Keratinocyte (primary cell): Measurements from ENCODE around the gene ZFP1. TPM values are rescaled to one million over a fixed set of nuclear protein-coding genes. Genes with fewer than 3 reads are reported as not detected.

Experiments used
- DNase-seq: peaks from one replicate; pipeline ENCODE4 v3.0.0-alpha.2; 2011; ENCODE audit warnings: low read depth, missing footprints, low spot score
- FAIRE-seq: peaks from 2 replicates; lab custom pipeline; 2011; peaks lifted over from hg19 to GRCh38; lab: Jason Lieb, UNC
- H2AFZ ChIP-seq: 2 replicates; pipeline ENCODE4 v1.6.0; 2012; ENCODE audit warnings: low read length, control low read depth, inconsistent platforms; ENCODE audit not compliant: control insufficient read depth
- H3K27ac ChIP-seq: 2 replicates; pipeline ENCODE4 v1.5.1; 2011; ENCODE audit warnings: low read length; ENCODE audit not compliant: control insufficient read depth, insufficient read depth
- H3K27me3 ChIP-seq: 3 replicates; pipeline ENCODE4 v1.6.0; 2011; ENCODE audit warnings: low read length; ENCODE audit not compliant: control insufficient read depth, insufficient read depth; ENCODE audit errors: extremely low read depth
- H3K36me3 ChIP-seq, 2 experiments: 2 replicates in 1 of 2; 3 replicates in 1 of 2; pipeline ENCODE4 v1.5.1; 2011; ENCODE audit warnings: low read length in 2 of 2, mild to moderate bottlenecking in 1 of 2; ENCODE audit not compliant: control insufficient read depth in 2 of 2, insufficient read depth in 2 of 2; ENCODE audit errors: extremely low read depth in 1 of 2
- H3K4me1 ChIP-seq: 3 replicates; pipeline ENCODE4 v1.5.1; 2011; ENCODE audit warnings: low read length; ENCODE audit not compliant: control insufficient read depth, insufficient read depth; ENCODE audit errors: extremely low read depth
- H3K4me2 ChIP-seq: 3 replicates; pipeline ENCODE4 v1.6.0; 2011; ENCODE audit warnings: low read depth, low read length; ENCODE audit not compliant: control insufficient read depth, insufficient read depth; ENCODE audit errors: extremely low read depth
- H3K4me3 ChIP-seq, 3 experiments: fragments of 200-600 bp in 1 of 3; sonication (generic) in 1 of 3; 2 replicates in 2 of 3; 3 replicates in 1 of 3; pipeline ENCODE4 v1.5.1; 2011 to 2016; ENCODE audit warnings: low read length in 3 of 3, mild to moderate bottlenecking in 3 of 3, control low read depth in 2 of 3, inconsistent platforms in 1 of 3, low read depth in 1 of 3, mixed read lengths in 1 of 3, mixed run types in 1 of 3, moderate library complexity in 1 of 3; ENCODE audit not compliant: control insufficient read depth in 2 of 3, insufficient read depth in 2 of 3; ENCODE audit errors: extremely low read depth in 1 of 3
- H3K79me2 ChIP-seq: 2 replicates; pipeline ENCODE4 v1.6.0; 2012; ENCODE audit warnings: low read length; ENCODE audit not compliant: control insufficient read depth, insufficient read depth
- H3K9ac ChIP-seq: 3 replicates; pipeline ENCODE4 v1.6.0; 2011; ENCODE audit warnings: low read length; ENCODE audit not compliant: control insufficient read depth, insufficient read depth; ENCODE audit errors: extremely low read depth
- H3K9me1 ChIP-seq: 3 replicates; pipeline ENCODE4 v1.6.0; 2011; ENCODE audit warnings: low read length; ENCODE audit not compliant: control insufficient read depth, insufficient read depth; ENCODE audit errors: extremely low read depth
- H3K9me3 ChIP-seq: 2 replicates; pipeline ENCODE4 v1.5.1; 2012; ENCODE audit warnings: low read depth, low read length; ENCODE audit not compliant: control insufficient read depth
- H4K20me1 ChIP-seq: 3 replicates; pipeline ENCODE4 v1.6.0; 2011; ENCODE audit warnings: low read length; ENCODE audit not compliant: control insufficient read depth, insufficient read depth; ENCODE audit errors: extremely low read depth
- CTCF ChIP-seq, 3 experiments: IDR thresholded peaks in 1 of 3; conservative IDR thresholded peaks in 1 of 3; optimal IDR thresholded peaks in 1 of 3; 2 replicates in 2 of 3; 3 replicates in 1 of 3; pipeline versions ENCODE3 to v1.5.1; 2011; ENCODE audit warnings: low read length in 3 of 3, mild to moderate bottlenecking in 3 of 3, moderate library complexity in 2 of 3, control low read depth in 1 of 3, inconsistent platforms in 1 of 3; ENCODE audit not compliant: insufficient read depth in 2 of 3; ENCODE audit errors: extremely low read depth in 1 of 3
- EZH2 ChIP-seq: IDR thresholded peaks from one replicate; pipeline ENCODE4 v1.6.1; 2012; ENCODE audit warnings: inconsistent platforms, mild to moderate bottlenecking, low read length, moderate library complexity
- dilution Hi-C: fragments of 300-500 bp; cut with MboI; formaldehyde crosslinking; loops from one replicate; pipeline ENCODE4 v1.7.0; 2020; ENCODE audit warnings: low sequenced_read_pairs; ENCODE audit not compliant: extremely low pct_ligation_motif_present
- polyA plus RNA-seq, 5 experiments: library from polyadenylated mRNA; depleted of rRNA in 3 of 5; stranded (reverse) in 3 of 5; stranded (forward) in 1 of 5; unstranded in 1 of 5; fragments of >200 nt; gene quantifications; 1 replicate in 1 of 5; 2 replicates in 3 of 5; 3 replicates in 1 of 5; pipeline versions ENCODE4 v1.2.1 to v1.2.3, GENCODE V29; 2011 to 2012; ENCODE audit warnings: missing spikeins in 2 of 5, low read depth in 1 of 5, low replicate concordance in 1 of 5

Gene ZFP1
- polyA plus RNA-seq, 1 donor (not counting 4 experiments of a cell fraction or from before 2014, with no cell fraction given) = 8.6 TPM

- dilution Hi-C loops = no loop called here
- H3K9ac ChIP-seq = no peak overlapping the region
- H3K36me3 ChIP-seq = no peaks in the 10 kb centered on the region
- no peaks in the 10 kb centered on the region for H3K4me1 ChIP-seq
- no peak overlapping the region for H2AFZ ChIP-seq
- H3K27ac ChIP-seq = no peak overlapping the region
- H3K27me3 ChIP-seq = no peaks in the 10 kb centered on the region
- no peaks in the 10 kb centered on the region for H4K20me1 ChIP-seq
- no peak for DNase-seq
- no peaks in the 10 kb centered on the region for H3K79me2 ChIP-seq
- H3K4me2 ChIP-seq = no peak overlapping the region
- peaks cover 12% of the 10 kb centered on the region for H3K9me3 ChIP-seq
- H3K9me1 ChIP-seq = no peaks in the 10 kb centered on the region
- TF ChIP-seq CTCF (optimal IDR thresholded peaks at IDR 0.05 in 1 of 3, IDR thresholded peaks at IDR 0.05 in 1 of 3, conservative IDR thresholded peaks at IDR 0.05 in 1 of 3; ENCODE audit: extremely low read depth in 1 of 3, insufficient read depth in 2 of 3, low read length in 3 of 3) = no peak
- TF ChIP-seq EZH2 = no peak
- H3K4me3 ChIP-seq = no peak overlapping the region
- FAIRE-seq = no peak
These were observed 30.9 kb downstream of the ZFP1 start for GRCh38 chr16:75179208-75179607.

- H3K4me2 ChIP-seq = no peak overlapping the region
- H3K27ac ChIP-seq = no peak overlapping the region
- H4K20me1 ChIP-seq = no peaks in the 10 kb centered on the region
- no peak for FAIRE-seq
- no peaks in the 10 kb centered on the region for H3K4me1 ChIP-seq
- dilution Hi-C loops = no loop called here
- H3K4me3 ChIP-seq = no peak overlapping the region
- no peak overlapping the region for H3K9ac ChIP-seq
- H2AFZ ChIP-seq = no peak overlapping the region
- H3K27me3 ChIP-seq = no peaks in the 10 kb centered on the region
- H3K36me3 ChIP-seq = no peaks in the 10 kb centered on the region
- no peak for TF ChIP-seq EZH2
- TF ChIP-seq CTCF (optimal IDR thresholded peaks at IDR 0.05 in 1 of 3, IDR thresholded peaks at IDR 0.05 in 1 of 3, conservative IDR thresholded peaks at IDR 0.05 in 1 of 3; ENCODE audit: extremely low read depth in 1 of 3, insufficient read depth in 2 of 3, low read length in 3 of 3) = no peak
- DNase-seq = no peak
- no peaks in the 10 kb centered on the region for H3K79me2 ChIP-seq
- peaks cover under 1% of the 10 kb centered on the region for H3K9me3 ChIP-seq
- no peaks in the 10 kb centered on the region for H3K9me1 ChIP-seq
These were observed 33.3 kb downstream of the ZFP1 start for GRCh38 chr16:75181630-75182029.
